NCI-H460 (cell line): ENCODE results near the gene UBE2B. TPM values are rescaled to one million over a fixed set of nuclear protein-coding genes. Genes with fewer than 3 reads are reported as not detected.
"Not testable (repeated sequence)": the region's sequence is repeated elsewhere in the genome, so short reads cannot be mapped to it uniquely, and the experiment has no call there.

Source experiments
- DNase-seq: peaks from one replicate; pipeline ENCODE4 v3.0.0-alpha.2; 2016; ENCODE audit warnings: low read depth; ENCODE audit errors: extremely low read depth
- total RNA-seq: library from RNA; depleted of rRNA; stranded (reverse); fragments of >200 nt; shearing (Covaris generic); gene quantifications from 2 replicates; pipeline ENCODE4 v1.2.3, GENCODE V29; 2014

UBE2B gene
- total RNA-seq, 1 experiment from 2014 or later = 40.2 TPM

GRCh38 chr5:134397196-134397595, 25.8 kb downstream of the UBE2B start:
- DNase-seq = no peak

GRCh38 chr5:134398609-134399155, 27.3 kb downstream of the UBE2B start:
- no peak for DNase-seq

- DNase-seq = no peak
Observed at GRCh38 chr5:134403951-134404350, 32.6 kb downstream of the UBE2B start.

- no peak for DNase-seq
Observed at GRCh38 chr5:134406390-134406789, 35.0 kb downstream of the UBE2B start.

- no peak for DNase-seq
Observed at GRCh38 chr5:134409321-134409720, 38.0 kb downstream of the UBE2B start.

- DNase-seq = no peak
Observed at GRCh38 chr5:134410822-134411221, 39.5 kb downstream of the UBE2B start.

- no peak for DNase-seq
Observed at GRCh38 chr5:134411228-134411545, 39.8 kb downstream of the UBE2B start.

- DNase-seq = peak; percentile 87
Observed at GRCh38 chr5:134411546-134412266, 40.3 kb downstream of the UBE2B start, which contains the start of gene CDKN2AIPNL. Gene CDKN2AIPNL (minus strand): TSS chr5:134411881. CDS start chr5:134411854, 27 bp downstream.

- DNase-seq = no peak
Observed at GRCh38 chr5:134413046-134413445, 41.7 kb downstream of the UBE2B start.

- DNase-seq = no peak
Observed at GRCh38 chr5:134417707-134418106, 46.3 kb downstream of the UBE2B start.

- DNase-seq = no peak
Observed at GRCh38 chr5:134418958-134419357, 47.6 kb downstream of the UBE2B start.

- no peak for DNase-seq
Observed at GRCh38 chr5:134420343-134420742, 49.0 kb downstream of the UBE2B start.

GRCh38 chr5:134421038-134421437, 49.7 kb downstream of the UBE2B start:
- DNase-seq = not testable (repeated sequence)

- DNase-seq = no peak
Observed at GRCh38 chr5:134422791-134423365, 51.5 kb downstream of the UBE2B start.

- DNase-seq = no peak
Observed at GRCh38 chr5:134423376-134423775, 52.0 kb downstream of the UBE2B start.

- DNase-seq = no peak
Observed at GRCh38 chr5:134426361-134426760, 55.0 kb downstream of the UBE2B start.

GRCh38 chr5:134427540-134428041, 56.2 kb downstream of the UBE2B start:
- no peak for DNase-seq

- DNase-seq = no peak
Observed at GRCh38 chr5:134430001-134430569, 58.7 kb downstream of the UBE2B start.

- no peak for DNase-seq
Observed at GRCh38 chr5:134432174-134432573, 60.8 kb downstream of the UBE2B start.

GRCh38 chr5:134432677-134433359, 61.4 kb downstream of the UBE2B start:
- DNase-seq = no peak

- DNase-seq = no peak
Observed at GRCh38 chr5:134435560-134435959, 64.2 kb downstream of the UBE2B start.
